ENCODE results near the gene LIMCH1. TPM values are rescaled to one million over a fixed set of nuclear protein-coding genes. Genes with fewer than 3 reads are reported as not detected.

The LIMCH1 gene
- total and polyA plus RNA-seq, 12 donors, result 28.2 to 206 (median 62.3) TPM

DNA sequence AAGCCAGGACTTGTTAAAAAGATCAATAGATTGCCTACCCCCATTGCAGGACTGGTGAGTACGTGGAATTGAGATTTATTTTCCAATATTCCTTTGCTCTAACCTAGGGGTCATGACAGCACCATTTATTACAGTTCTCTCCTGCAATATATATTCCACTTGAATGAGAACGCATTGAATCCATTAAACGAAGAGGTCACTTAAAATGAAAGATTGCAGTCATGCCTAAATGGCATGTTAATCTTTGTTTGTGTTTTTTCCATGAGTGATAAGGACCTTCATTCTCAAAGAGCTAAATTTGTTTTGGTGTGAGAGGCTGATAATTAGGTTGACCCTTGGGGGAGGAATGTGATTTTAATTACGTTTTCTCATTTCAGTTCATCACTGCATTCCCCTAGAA, 13.5 kb upstream of the LIMCH1 start:
- intact Hi-C loops (cut with DNase I), result no loop called here
- Histone ChIP-seq H3K4me1 (replicated peaks in 1 of 2) (no peaks in the 10 kb centered on the region), H3K27me3 (no peaks in the 10 kb centered on the region), H3K36me3 (replicated peaks in 1 of 2) (no peaks in the 10 kb centered on the region), H3K27ac (no peak overlapping the region), H3K9me3 (replicated peaks in 1 of 3) (no peaks in the 10 kb centered on the region), H3K4me3 (no peak overlapping the region)
- TF ChIP-seq, protein P1, sequence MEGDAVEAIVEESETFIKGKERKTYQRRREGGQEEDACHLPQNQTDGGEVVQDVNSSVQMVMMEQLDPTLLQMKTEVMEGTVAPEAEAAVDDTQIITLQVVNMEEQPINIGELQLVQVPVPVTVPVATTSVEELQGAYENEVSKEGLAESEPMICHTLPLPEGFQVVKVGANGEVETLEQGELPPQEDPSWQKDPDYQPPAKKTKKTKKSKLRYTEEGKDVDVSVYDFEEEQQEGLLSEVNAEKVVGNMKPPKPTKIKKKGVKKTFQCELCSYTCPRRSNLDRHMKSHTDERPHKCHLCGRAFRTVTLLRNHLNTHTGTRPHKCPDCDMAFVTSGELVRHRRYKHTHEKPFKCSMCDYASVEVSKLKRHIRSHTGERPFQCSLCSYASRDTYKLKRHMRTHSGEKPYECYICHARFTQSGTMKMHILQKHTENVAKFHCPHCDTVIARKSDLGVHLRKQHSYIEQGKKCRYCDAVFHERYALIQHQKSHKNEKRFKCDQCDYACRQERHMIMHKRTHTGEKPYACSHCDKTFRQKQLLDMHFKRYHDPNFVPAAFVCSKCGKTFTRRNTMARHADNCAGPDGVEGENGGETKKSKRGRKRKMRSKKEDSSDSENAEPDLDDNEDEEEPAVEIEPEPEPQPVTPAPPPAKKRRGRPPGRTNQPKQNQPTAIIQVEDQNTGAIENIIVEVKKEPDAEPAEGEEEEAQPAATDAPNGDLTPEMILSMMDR (IDR thresholded peaks at IDR 0.05), result no peak
- no peak for TF ChIP-seq POLR2A (IDR thresholded peaks at IDR 0.05)
- no peak for DNase-seq
- WGBS, 4 donors, result 66 to 76% (median 72%) methylated on average over 4 of the region's 4 CpGs

DNA sequence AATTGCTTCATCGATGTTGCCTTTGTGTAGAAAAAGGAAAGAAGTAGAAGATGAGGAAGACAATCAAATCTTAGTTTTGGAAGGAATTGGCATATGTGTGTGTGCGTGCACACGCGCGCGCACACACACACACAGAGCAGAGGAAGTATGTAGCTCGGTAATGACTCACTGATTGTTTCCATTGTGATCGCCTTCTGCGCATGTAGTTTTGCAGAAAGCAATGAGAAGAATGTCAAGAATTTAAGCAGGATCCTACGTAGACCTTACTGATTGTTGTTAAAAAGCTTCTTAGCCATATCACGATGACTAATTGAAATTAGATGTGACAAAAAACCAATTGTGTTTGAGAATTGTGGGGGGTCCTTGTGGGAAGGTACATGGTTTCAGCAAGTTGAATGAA, 12.8 kb upstream of the LIMCH1 start:
- 82 to 87% (median 85%) methylated on average over 11 of the region's 11 CpGs for WGBS, 4 donors
- intact Hi-C loops (cut with DNase I), result no loop called here
- Histone ChIP-seq H3K36me3 (replicated peaks in 1 of 2) (no peaks in the 10 kb centered on the region), H3K4me1 (replicated peaks in 1 of 2) (no peaks in the 10 kb centered on the region), H3K4me3 (no peak overlapping the region), H3K27ac (no peak overlapping the region), H3K9me3 (replicated peaks in 1 of 3) (no peaks in the 10 kb centered on the region), H3K27me3 (no peaks in the 10 kb centered on the region)
- TF ChIP-seq, protein P1 (IDR thresholded peaks at IDR 0.05), result no peak
- no peak for TF ChIP-seq POLR2A (IDR thresholded peaks at IDR 0.05)
- DNase-seq, result no peak

DNA sequence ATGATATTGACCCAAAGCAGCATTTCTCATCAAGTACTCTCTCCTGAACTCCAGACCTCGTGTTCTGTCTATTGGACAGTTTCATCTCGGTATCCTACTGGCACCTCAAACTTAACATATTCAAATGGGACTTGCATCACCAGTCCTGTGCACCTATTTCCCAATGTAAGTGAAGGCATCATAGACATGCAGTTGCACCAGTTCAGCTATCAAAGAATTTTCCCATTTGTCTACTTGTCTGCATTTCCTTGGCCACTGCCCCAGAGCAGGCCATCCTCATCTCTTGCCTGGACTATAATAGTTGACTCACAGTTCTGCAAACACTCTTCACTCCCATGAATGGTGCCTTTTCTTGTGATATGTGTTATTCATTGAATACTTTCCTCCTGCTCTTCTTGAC, 11.3 kb upstream of the LIMCH1 start:
- no peak for DNase-seq
- no peaks in the 10 kb centered on the region for H3K9me3 ChIP-seq (replicated peaks in 1 of 3)
- no peak for TF ChIP-seq POLR2A (IDR thresholded peaks at IDR 0.05)
- TF ChIP-seq, protein P1 (IDR thresholded peaks at IDR 0.05), result no peak
- H3K4me1 ChIP-seq (replicated peaks in 1 of 2), result no peaks in the 10 kb centered on the region
- H3K36me3 ChIP-seq (replicated peaks in 1 of 2), result no peaks in the 10 kb centered on the region
- intact Hi-C loops (cut with DNase I), result no loop called here
- no peak overlapping the region for H3K4me3 ChIP-seq
- H3K27me3 ChIP-seq, result no peaks in the 10 kb centered on the region
- no peak overlapping the region for H3K27ac ChIP-seq
- WGBS, 4 donors, result 90 to 98% (median 95%) methylated on average over 2 of the region's 2 CpGs

DNA sequence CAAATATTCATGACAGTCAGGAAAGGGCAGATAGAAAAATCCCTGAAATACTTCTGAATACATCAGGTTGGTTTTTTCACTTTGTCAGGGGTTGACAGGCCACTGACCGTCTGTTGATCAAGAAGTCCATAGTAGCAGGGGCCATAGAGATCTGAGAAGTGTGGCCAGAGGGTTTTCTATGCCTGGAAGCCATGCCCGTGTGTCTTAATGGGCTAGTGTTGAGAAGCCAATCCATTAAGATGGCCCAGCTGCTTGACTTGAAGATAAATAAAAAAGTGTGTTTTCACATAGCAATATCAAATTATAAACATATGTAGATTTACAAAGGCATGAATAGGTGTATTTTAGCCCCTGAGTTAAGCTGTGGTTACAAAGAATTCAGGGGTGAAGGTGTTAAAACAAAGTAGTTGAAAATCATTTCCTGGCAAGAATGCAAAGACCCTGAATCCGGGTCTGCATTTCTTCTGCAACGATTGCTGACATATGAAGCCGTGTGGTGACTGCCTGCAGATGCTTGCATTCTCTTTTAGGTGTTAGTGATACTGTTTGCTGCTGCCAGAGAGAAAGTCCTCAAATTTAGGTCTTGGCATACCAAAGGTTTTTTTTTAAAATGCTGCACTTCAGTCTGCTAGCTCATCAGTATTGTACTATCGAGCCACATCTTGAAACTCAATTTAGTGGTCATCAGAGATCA, 9.3 kb upstream of the LIMCH1 start:
- Histone ChIP-seq H3K36me3 (replicated peaks in 1 of 2) (no peaks in the 10 kb centered on the region), H3K4me1 (replicated peaks in 1 of 2) (peaks cover 0 to 4% of the 10 kb centered on the region in 2 donors), H3K27ac (no peak overlapping the region), H3K4me3 (no peak overlapping the region), H3K9me3 (replicated peaks in 1 of 3) (no peaks in the 10 kb centered on the region), H3K27me3 (no peaks in the 10 kb centered on the region)
- TF ChIP-seq, protein P1 (IDR thresholded peaks at IDR 0.05), result no peak
- no peak for TF ChIP-seq POLR2A (IDR thresholded peaks at IDR 0.05)
- 64 to 74% (median 74%) methylated on average over 6 of the region's 6 CpGs for WGBS, 4 donors
- intact Hi-C loops (cut with DNase I), result no loop called here
- DNase-seq, result no peak

Data from adrenal gland (tissue), 12 donors.